ENCODE data around the gene GARRE1. TPM values are rescaled to one million over a fixed set of nuclear protein-coding genes. Genes with fewer than 3 reads are reported as not detected.

The GARRE1 gene
- total and polyA plus RNA-seq, 2 of the 4 experiments (the other 2 are of a cell fraction): 13.8 to 16.9 TPM

DNA sequence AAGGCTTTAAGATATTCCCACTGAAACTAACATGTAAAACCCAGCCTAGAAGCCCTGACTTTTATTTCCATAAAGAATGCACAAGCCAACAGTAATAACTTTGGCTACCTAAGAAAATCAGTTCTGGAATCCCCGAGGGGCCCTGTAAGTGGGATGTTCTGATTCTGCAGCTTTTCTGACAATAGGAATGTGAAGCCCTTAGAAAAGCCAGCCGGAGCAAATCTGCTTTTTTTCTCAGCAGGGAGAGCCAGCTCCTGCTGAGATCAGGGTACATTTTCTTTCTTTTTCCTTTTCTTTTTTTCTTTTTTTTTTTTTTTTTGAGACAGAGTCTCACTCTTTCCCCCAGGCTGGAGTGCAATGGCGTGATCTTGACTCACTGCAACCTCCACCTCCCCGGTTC lies 8.0 kb upstream of the GARRE1 start:
- DNase-seq (no peak), ATAC-seq (ENCODE audit: low read depth) (no peak)
- in situ Hi-C loops (cut with MboI; ENCODE audit: low sequenced_read_pairs): no loop called here
- Histone ChIP-seq H4K20me1 (ENCODE audit: insufficient read depth, low read length) (no peaks in the 10 kb centered on the region), H4K8ac (ENCODE audit: low read depth in 2 of 2, low read length in 2 of 2) (no peak overlapping the region), H3K9me3 (ENCODE audit: control insufficient read depth, insufficient read depth, low read length) (no peaks in the 10 kb centered on the region), H2BK5ac (ENCODE audit: low read depth, low read length, poor library complexity, severe bottlenecking) (no peak overlapping the region), H3K9me1 (ENCODE audit: insufficient read depth, low read length) (peaks cover 18% of the 10 kb centered on the region), H3K4me1 (ENCODE audit: control insufficient read depth, insufficient read depth, low read length) (peaks cover 2% of the 10 kb centered on the region; the same call in 1 of the 2 replicates), H3K4ac (ENCODE audit: low read depth, low read length) (no peak overlapping the region), H3K14ac (replicated peaks; ENCODE audit: low read depth, low read length) (no peak overlapping the region), H3K4me2 (ENCODE audit: low read depth, low read length) (no peak overlapping the region), H3K36me3 (ENCODE audit: control insufficient read depth, insufficient read depth, low read length) (no peaks in the 10 kb centered on the region), H3K27me3 (ENCODE audit: control insufficient read depth, insufficient read depth, low read length) (no peaks in the 10 kb centered on the region), H2BK20ac (ENCODE audit: low read depth, low read length) (no peak overlapping the region), H3K18ac (ENCODE audit: low read depth, low read length) (no peak overlapping the region), H3K27ac (ENCODE audit: insufficient read depth, low read length) (no peak overlapping the region), H3K9ac (ENCODE audit: low read depth, low read length) (no peak overlapping the region), H4K5ac (ENCODE audit: low read depth, low read length) (no peak overlapping the region), H4K91ac (ENCODE audit: insufficient read depth, low read depth, low read length) (no peak overlapping the region), H3K23ac (ENCODE audit: low read depth, low read length) (no peak overlapping the region), H3K4me3 (ENCODE audit: insufficient read depth, low read depth, low read length) (no peak overlapping the region), H3K79me1 (ENCODE audit: low read depth in 1 of 2, low read length in 2 of 2) (peaks cover 0 to 11% of the 10 kb centered on the region in 2 experiments; a peak in 1 of 4 replicates), H3K56ac (ENCODE audit: extremely low read depth, insufficient read depth, low read length) (no peak overlapping the region), H2AFZ (replicated peaks; ENCODE audit: low read length, poor library complexity) (no peak overlapping the region), H2AK5ac (ENCODE audit: low read depth, low read length) (no peak overlapping the region), H2BK120ac (ENCODE audit: low read depth, low read length) (no peak overlapping the region), H2BK15ac (ENCODE audit: low read depth, low read length) (no peak overlapping the region), H2AK9ac (replicated peaks; ENCODE audit: low read depth, low read length, poor library complexity) (no peak overlapping the region)
- TF ChIP-seq FOS (IDR thresholded peaks at IDR 0.05; ENCODE audit: low read depth, low read length) (no peak), SMC3 (IDR thresholded peaks at IDR 0.05; ENCODE audit: low read depth, low read length) (no peak), MAZ (IDR thresholded peaks at IDR 0.05; ENCODE audit: borderline replicate concordance, low read depth, low read length) (no peak), BHLHE40 (IDR thresholded peaks at IDR 0.05; ENCODE audit: low read depth, low read length) (no peak), RCOR1 (IDR thresholded peaks at IDR 0.05; ENCODE audit: insufficient replicate concordance, low read length) (no peak), CHD1 (IDR thresholded peaks at IDR 0.05; ENCODE audit: low read depth, low read length) (no peak), MXI1 (IDR thresholded peaks at IDR 0.05; ENCODE audit: borderline replicate concordance, low read depth, low read length) (no peak)
- TF ChIP-seq, protein P1, sequence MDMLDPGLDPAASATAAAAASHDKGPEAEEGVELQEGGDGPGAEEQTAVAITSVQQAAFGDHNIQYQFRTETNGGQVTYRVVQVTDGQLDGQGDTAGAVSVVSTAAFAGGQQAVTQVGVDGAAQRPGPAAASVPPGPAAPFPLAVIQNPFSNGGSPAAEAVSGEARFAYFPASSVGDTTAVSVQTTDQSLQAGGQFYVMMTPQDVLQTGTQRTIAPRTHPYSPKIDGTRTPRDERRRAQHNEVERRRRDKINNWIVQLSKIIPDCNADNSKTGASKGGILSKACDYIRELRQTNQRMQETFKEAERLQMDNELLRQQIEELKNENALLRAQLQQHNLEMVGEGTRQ (IDR thresholded peaks at IDR 0.05; ENCODE audit: low read depth, low read length): no peak
- dilution Hi-C loops (cut with HindIII; ENCODE audit: low sequenced_read_pairs, unreplicated experiment): no loop called here
- ChIA-PET POLR2A (ENCODE audit: unreplicated experiment) (interaction anchor here (0.7 kb wide), 1 partner anchor 29 kb away, joined by 19 read pairs; no protein-coding TSS in a partner anchor), CTCF (no interaction called here)
- 60% methylated on average over 1 of the region's 4 CpGs; no CpG with 5 or more reads in 1 of the 2 experiments for WGBS, 2 experiments (ENCODE audit: extremely low coverage in 2 of 2, insufficient read length in 1 of 2)
- intact Hi-C loops (cut with micrococcal nuclease): no loop called here
- BruUV-seq (replicated peaks): no TSS peak

Data from IMR-90 (cell line).